HG03457 (cell line): ENCODE data around the gene OTOS.

ENCODE experiments used
- ATAC-seq: cut with Tn5 transposase; IDR thresholded peaks from one replicate; pipeline ENCODE4 v1.9.1; 2021; ENCODE audit warnings: moderate number of reproducible peaks; ENCODE audit not compliant: unreplicated experiment

Gene OTOS

GRCh38 chr2:240153418-240153817 is 13.0 kb upstream of the OTOS start:
- no peak for ATAC-seq

- no peak for ATAC-seq
These were observed 11.1 kb upstream of the OTOS start for GRCh38 chr2:240151477-240152031.

- no peak for ATAC-seq
These were observed 9.7 kb upstream of the OTOS start for GRCh38 chr2:240149943-240150784.

- no peak for ATAC-seq
These were observed 7.6 kb upstream of the OTOS start for GRCh38 chr2:240147911-240148587.

GRCh38 chr2:240147382-240147781 is 6.9 kb upstream of the OTOS start:
- no peak for ATAC-seq

- ATAC-seq, result no peak
These were observed 6.3 kb upstream of the OTOS start for GRCh38 chr2:240146627-240147278.

- no peak for ATAC-seq
These were observed 5.7 kb upstream of the OTOS start for GRCh38 chr2:240146141-240146561.

- no peak for ATAC-seq
These were observed 5.0 kb upstream of the OTOS start for GRCh38 chr2:240145461-240145860.

GRCh38 chr2:240144649-240145261 is 4.3 kb upstream of the OTOS start:
- ATAC-seq, result no peak

GRCh38 chr2:240143801-240144648 is 3.6 kb upstream of the OTOS start:
- ATAC-seq, result no peak

- ATAC-seq, result no peak
These were observed 2.8 kb upstream of the OTOS start for GRCh38 chr2:240143276-240143675.

GRCh38 chr2:240142859-240143258 is 2.4 kb upstream of the OTOS start:
- ATAC-seq, result no peak

- ATAC-seq, result no peak
These were observed 1.9 kb upstream of the OTOS start for GRCh38 chr2:240142256-240142775.

- ATAC-seq, result no peak
These were observed 1.3 kb upstream of the OTOS start for GRCh38 chr2:240141736-240142135.

GRCh38 chr2:240140920-240141319 is 462 bp upstream of the OTOS start:
- ATAC-seq, result no peak

GRCh38 chr2:240139666-240140393 is 628 bp downstream of the OTOS start:
- no peak for ATAC-seq

- ATAC-seq, result no peak
These were observed 1.4 kb downstream of the OTOS start for GRCh38 chr2:240139011-240139441.

- no peak for ATAC-seq
These were observed 2.0 kb downstream of the OTOS start for GRCh38 chr2:240138254-240138984.
